Right ventricle myocardium inferior (tissue), 1 donor: ENCODE measurements around the gene PDLIM5. TPM values are rescaled to one million over a fixed set of nuclear protein-coding genes. Genes with fewer than 3 reads are reported as not detected.
"Not testable (repeated sequence)": the region's sequence is repeated elsewhere in the genome, so short reads cannot be mapped to it uniquely, and the experiment has no call there.

Experiments
- ATAC-seq: fragments of 200-7000 bp; cut with Tn5 transposase; one replicate; pipeline ENCODE4 v1.9.1; 2020; ENCODE audit warnings: mild to moderate bottlenecking, moderate library complexity
- DNase-seq: peaks from one replicate; pipeline ENCODE4 v3.0.0; 2021; ENCODE audit errors: missing footprints
- intact Hi-C: fragments of 100-400 bp; cut with DNase I; formaldehyde crosslinking; loops from one replicate; pipeline ENCODE4 v1.11.0; 2022
- total RNA-seq: library from RNA; stranded (reverse); fragmentation: NEBNext Ultra II Directional; extraction: Animal tissue kit (Norgen Biotek cat#: 25700); gene quantifications from one replicate; pipeline ENCODE4 v1.2.1, GENCODE V29; 2021
- donor health status: DM: no; HTN: yes; CAD: no; lungs with severe emphysema.

The PDLIM5 gene
- total RNA-seq, 1 donor from 2014 or later, result 1,145 TPM

DNA sequence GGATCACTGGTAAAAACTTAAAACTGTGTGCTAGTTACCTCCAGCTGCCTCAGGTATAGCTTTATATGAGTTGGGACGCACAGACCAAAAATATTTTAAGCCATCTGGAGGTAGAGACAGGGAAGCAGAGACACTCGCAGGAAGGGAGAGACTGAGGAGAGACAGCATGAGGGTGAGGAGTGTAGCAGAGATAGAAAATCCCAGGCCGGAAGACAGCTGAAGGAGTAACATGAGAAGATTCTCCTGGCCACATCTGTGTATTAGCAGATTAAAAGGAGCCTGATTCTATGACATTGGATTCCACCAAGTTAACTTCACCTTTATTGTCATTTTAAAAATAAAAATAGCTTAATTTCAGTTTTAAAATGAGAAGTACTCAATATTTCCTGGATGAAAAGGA lies 84.3 kb downstream of the PDLIM5 start:
- ATAC-seq, result no peak
- intact Hi-C loops, result no loop called here
- no peak for DNase-seq

DNA sequence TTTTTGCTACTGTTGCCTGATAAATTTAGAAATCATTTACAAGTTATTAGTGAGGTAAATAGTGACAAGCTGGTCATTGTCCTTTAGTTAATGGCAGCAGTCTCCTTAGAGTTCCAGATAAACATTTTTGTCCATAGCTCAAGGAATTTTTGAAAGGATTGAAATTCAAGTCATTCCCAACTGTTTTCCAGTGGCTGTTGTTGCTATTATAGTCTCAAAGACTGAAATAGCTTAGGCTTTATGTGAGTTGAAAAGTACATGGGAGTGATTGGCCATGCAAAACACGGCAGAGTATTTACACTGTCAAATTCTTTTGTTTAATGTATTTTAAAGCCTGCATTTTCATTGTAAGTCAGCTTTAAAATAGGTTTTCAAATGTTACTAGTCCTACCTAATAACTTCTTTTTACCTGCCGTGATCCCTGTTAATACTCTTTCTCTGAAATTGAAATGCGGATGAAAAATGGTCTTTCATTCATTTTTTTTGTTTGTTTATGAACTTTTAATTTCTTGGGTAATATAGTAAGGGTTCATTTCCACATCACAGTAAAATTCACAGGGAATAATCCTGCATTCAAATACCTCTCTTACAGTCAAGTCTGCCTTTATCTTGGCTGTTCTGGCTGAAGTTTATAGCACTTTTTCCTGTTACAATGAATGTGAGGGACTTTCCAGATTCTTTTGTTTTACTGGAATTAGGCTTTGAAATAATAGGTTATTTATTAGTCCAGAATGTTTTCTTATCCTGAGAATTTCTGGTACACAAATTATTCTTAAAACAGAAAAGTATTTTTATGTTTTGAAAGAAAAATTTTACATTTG lies 85.1 kb downstream of the PDLIM5 start:
- ATAC-seq (no peak), DNase-seq (no peak)
- intact Hi-C loops, result no loop called here

DNA sequence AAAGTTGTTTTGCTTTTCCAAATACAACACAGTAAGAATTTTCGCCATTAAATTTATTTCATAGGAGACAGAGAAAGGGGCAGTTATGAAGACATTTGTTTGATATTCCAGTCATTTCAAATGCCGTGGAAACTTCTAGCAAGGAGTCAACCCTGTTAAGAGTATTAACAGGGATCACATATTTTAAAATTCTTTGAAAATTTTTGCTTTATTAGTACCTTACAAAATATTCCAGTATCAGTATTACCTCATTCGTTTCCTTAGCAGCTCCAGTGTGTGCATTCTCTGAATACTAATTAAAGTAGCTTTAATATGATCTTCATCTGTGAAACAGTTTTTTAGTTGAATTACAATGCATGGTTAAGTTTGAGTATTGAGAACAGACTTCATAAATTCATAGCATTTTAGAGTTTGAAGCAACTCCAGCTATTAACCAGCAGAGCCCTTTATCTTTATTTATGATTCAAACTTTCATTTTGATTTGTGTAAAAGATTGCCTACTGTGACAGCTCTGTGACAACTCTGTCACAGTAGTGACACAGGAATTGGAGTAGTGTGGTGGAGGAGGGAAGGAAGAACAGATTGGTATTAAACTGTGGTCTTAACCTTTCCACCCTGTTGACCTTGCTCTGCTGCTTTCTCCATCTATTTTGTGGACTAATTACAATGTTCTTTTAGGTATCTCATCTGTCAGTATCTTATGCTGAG lies 86.3 kb downstream of the PDLIM5 start:
- DNase-seq (no peak), ATAC-seq (no peak)
- intact Hi-C loops, result no loop called here

DNA sequence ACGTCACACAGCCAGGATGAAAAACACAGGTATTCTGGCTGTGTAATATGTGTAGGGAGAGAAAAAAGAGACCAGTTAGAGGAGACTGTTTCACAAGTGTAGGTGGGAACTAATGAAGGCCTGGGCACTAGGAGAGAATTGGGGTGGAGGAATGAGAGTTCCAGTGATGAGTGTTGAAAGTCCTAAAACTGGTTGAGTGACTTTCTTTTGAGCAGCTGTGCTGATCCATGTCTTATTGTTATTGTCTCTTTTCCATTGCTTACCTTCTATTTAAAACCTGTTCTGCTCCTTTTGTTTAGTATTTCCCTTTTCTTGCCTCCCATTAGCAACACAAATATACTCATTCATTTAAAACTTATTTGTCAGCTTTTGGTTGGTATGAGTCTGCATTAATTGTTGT lies 88.7 kb downstream of the PDLIM5 start:
- intact Hi-C loops, result no loop called here
- ATAC-seq, result no peak
- no peak for DNase-seq

DNA sequence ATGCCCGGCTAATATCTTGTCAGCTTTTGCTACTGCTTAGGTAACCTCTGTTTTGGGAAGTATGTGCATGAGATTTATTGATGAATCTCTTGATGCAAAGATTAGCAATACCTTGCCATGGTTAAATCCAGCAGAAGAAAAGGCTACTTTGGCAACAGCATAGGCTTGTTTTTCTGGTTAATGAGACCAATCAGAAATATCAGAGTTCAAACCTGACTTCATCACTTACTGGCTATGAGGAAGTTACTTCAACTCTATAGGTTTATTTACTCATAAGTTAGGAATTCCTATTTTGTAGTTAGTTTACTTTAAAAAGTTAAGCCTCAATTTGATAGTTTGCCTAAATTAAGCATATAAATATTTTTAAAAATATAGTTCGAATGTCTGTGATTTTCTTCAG lies 93.1 kb downstream of the PDLIM5 start:
- no peak for DNase-seq
- ATAC-seq, result no peak
- intact Hi-C loops, result loop anchor here (5.0 kb wide), 1 partner anchor 138 kb away; no protein-coding TSS in a partner anchor

DNA sequence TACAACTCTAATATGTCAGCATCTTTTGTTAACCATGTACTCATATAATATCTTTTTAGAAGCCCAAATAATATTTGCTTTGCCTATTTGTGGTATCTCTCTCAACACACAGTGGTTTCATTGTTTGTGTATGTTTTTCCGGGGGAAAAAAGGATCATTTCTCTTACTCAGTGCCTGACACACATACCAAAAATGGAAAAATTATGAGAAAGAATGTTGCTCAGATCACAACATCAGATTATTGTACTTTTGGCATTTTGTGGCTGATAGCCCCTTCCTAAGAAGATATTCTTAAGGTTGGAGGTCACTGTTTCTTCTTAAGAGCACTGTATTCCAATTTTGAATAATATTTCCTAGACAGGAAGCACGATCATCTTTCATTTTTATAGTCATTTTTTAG lies 93.6 kb downstream of the PDLIM5 start:
- no peak for DNase-seq
- no peak for ATAC-seq

DNA sequence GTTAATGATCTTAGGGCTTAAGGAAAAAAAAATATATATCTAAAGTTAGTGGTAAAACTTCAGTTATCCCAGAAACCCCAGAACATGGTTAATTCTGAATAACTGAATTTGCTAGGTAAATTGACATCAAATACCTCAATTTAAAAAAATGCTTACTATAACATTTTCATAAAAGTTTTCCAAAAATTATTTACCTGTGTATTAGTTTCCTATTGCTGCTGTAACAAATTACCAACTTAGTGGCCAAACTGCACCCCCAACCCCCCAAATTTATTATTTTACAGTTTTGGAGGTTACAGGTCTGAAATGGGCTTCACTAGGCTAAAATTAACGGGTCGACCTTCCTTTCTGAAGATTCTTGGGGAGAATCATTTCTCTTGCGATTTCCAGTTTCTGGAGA lies 95.2 kb downstream of the PDLIM5 start:
- intact Hi-C loops, result loop anchor here (5.0 kb wide), 1 partner anchor 140 kb away; no protein-coding TSS in a partner anchor
- DNase-seq (no peak), ATAC-seq (no peak)

More for the DNA sequence above, 93.6 kb downstream of the PDLIM5 start:
- intact Hi-C loops, result loop anchor here (5.0 kb wide), 1 partner anchor 138 kb away; no protein-coding TSS in a partner anchor

DNA sequence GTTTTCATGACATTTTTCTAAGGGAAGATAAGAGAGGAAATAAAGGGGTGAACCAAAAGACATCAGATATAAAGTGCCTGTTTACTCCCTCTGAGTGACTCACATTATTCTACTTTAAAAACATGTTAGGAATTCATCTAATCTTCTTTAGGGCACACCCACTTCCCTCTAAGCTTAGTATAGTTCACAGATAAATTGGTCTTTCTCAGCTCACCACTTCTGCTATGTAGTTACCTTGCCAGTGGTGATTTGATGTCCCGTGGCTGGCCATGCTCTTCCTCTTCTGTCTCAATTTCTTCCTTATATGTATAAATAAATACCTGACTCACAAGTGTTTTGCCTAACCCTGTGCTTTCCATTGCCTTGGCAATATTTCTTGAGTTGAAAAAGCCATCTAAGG lies 96.8 kb downstream of the PDLIM5 start:
- ATAC-seq (peak; percentile 82), DNase-seq (no peak)
- intact Hi-C loops, result loop anchor here (5.0 kb wide), 1 partner anchor 141 kb away; no protein-coding TSS in a partner anchor

DNA sequence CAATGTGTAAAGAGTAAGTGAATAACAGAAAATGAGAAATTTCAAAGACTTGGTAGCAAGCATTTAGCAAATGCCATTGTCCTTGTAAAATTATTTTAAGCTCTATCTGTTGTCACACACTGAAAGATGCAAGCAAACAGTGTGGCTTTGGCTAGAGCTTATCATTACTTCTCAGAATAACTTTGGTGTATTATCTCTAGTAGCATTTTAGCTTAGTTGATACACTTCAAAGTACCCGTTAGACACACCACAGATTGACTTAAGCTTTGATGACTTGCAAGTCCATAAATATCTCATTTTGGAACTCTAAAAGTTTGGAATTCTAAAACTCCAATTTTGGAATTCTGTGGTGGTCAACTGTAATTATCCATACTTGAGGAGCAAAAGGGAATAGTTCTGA lies 98.6 kb downstream of the PDLIM5 start:
- peak; percentile 45 for ATAC-seq
- intact Hi-C loops, result no loop called here
- no peak for DNase-seq

DNA sequence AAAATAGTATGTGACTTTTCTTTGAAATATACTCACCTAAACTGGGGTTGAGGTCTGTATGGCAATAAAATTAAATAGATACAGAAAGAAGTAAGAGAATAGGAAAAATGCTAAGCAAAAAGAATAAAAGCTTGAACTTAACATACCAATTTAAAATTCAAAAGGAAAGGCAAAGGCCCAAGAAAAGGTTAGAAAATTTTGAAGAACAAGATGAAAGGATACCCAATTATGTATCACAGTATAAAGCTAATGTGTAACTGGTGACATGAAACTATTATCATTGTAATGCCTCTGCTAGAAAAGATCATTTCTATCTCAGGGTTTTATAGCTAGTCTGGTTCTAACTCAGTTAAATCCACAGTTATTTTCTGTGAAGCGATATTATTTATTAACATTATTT lies 99.1 kb downstream of the PDLIM5 start:
- intact Hi-C loops, result no loop called here
- ATAC-seq (no peak), DNase-seq (no peak)

DNA sequence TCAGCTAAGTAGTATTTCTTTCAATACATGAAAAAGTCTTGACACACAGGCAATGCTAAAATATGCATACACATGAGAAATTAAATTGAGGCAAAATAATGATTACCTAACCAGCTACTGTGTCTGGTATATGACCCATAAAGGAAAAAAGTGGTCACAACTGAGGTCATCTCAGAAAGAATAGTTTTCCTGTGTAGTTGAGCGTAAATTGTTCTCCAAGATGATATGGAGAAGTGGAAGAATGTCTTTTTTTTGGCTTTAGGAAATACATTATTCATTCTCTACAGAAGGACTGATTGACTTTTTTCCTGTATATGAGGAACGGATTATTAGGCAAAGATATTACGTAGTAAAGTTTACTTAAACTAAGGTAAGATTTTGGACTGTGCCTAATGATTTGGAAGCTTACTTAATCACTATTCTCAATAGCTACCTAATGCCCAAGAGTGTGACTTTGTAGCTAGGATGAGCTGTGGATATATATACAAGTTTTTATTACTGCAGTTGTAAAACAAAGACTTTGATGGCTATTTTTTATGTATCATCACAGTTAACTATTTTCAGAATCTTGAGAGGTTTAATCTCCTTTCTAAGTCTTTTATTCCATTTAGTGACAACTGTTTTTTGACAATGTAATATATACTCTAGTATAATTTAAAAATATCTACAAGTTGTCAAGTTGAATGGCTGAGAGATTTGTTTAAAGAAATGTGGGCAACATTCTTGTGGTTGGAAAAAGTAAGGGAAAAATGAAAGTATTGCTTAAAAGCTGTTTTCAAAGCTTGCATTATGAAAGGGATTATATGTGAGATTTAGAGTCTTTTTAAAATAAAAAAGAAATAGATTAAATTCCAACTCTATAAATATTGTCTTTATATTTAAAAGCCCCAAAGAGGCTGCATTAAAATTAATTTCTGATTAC lies 100.2 kb downstream of the PDLIM5 start:
- ATAC-seq (no peak), DNase-seq (no peak)
- intact Hi-C loops, result no loop called here

DNA sequence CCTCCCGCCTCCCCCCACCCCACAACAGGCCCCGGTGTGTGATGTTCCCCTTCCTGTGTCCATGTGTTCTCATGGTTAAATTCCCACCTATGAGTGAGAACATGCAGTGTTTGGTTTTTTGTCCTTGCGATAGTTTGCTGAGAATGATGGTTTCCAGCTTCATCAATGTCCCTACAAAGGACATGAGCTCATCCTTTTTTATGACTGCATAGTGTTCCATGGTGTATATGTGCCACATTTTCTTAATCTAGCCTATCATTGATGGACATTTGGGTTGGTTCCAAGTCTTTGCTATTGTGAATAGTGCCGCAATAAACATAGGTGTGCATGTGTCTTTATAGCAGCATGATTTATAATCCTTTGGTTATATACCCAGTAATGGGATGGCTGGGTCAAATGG lies 104.3 kb downstream of the PDLIM5 start:
- ATAC-seq, intact Hi-C loops, DNase-seq: not testable (repeated sequence)

DNA sequence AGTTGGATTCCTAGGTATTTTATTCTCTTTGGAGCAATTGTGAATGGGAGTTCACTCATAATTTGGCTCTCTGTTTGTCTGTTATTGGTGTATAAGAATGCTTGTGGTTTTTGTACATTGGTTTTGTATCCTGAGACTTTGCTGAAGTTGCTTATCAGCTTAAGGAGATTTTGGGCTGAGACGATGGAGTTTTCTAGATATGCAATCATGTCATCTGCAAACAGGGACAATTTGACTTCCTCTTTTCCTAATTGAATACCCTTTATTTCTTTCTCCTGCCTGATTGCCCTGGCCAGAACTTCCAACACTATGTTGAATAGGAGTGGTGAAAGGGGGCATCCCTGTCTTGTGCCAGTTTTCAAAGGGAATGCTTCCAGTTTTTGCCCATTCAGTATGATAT lies 105.9 kb downstream of the PDLIM5 start:
- ATAC-seq, intact Hi-C loops, DNase-seq: not testable (repeated sequence)

DNA sequence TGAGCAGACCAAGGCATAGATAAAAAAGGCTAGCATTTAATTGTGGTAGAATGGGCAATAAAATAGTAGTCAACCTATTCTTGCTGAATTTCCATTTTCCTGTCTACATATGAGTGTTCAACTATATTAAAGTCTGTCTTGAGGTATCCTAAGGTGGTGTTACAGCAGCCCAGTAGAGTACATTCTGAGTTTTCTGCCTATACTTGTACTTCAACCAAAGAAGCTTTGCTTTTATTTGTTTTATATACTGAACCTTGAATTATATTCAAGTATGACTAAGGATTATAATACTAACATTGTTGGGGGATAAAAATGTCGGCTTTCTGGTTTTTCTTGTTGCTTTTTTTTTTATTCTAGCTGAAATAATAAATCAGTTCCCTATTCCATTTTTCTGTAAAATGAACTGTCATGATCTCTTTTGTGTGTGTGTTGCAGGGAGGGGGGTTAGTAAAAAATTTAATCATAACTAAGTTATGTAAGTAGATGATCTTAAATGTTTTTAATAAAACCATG lies 106.7 kb downstream of the PDLIM5 start:
- no peak for ATAC-seq
- intact Hi-C loops, result no loop called here
- DNase-seq, result no peak

DNA sequence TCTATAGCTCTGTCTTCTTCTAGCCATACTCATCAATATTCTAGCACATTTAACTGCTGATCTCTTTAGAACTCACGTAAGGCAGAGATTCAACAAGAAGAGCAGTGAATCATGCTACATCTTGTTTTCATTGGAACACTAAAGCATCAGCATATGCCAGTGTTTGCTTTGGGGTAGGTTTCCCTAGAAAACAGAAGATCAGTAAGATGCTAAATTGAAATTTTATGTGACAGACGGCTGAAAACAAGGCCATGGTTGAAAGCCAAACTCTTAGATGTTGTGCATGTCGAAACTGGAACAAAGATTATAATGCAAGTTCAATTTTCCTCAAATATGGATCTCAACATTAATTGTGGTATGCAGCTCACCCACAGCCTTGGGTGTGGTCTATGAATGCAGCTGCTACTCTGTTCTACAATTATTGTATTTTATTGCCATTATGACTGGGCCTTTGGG lies 107.6 kb downstream of the PDLIM5 start:
- DNase-seq (no peak), ATAC-seq (no peak)
- intact Hi-C loops, result no loop called here

DNA sequence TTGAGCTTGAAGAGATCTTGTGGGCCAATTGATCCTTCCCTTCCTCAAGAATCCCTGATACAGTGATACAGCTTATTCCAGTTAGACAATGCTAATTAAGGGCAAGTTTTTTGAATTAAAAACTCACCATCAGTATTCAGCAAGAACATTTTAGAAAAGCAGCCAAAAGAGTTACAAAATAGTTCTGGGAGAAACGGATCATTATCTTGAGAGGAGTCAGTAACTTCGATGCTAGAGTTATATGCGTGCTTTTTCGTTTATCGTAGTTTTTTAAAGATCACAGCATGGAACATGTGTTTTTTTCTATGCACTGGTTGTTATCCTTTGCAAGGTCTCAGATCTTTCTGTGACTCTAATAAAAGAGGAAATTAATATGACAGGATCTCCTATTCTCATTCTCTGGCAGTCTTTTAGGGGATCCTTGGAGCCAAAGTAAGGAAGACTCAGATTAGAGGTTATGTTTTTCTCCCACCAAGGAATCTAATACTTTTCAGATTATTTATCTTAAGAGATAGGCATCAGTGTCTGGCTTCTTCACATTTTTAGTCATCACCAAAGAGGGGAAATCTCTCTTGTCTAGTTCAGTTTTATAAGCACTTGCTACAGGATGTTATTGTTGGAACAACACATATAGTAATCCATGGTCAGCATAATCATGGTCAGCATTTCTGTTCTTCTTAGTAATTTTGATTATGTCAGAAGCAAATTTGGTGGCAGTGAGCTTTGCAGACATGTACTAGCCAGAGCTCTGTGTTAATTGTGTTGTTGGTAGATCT lies 109.7 kb downstream of the PDLIM5 start:
- intact Hi-C loops, result loop anchor here (5.0 kb wide), 1 partner anchor 109 kb away; the partner anchor contains the start of gene PDLIM5
- peak; percentile 49 for ATAC-seq

DNA sequence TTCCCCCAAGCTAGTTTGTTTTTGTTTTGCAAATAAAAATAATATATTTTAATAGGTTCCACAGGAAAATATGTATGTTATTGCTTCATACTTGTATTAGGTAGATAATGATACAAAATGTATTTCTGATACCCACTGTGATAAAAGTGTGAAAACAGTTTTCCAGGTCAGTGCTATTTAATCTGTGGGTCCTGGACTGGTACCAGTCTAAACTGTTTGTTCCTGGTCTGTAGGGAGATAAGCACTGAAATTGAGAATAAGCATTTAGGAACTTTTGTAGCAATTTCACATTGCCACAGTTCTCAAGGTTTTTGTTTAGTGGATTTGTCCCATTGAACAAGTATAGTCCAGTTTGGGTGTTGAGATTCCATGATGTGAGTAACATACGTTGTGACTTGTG lies 110.5 kb downstream of the PDLIM5 start:
- ATAC-seq, result no peak
- intact Hi-C loops, result loop anchor here (5.0 kb wide), 1 partner anchor 110 kb away; the partner anchor contains the start of gene PDLIM5

More for the DNA sequence above, 109.7 kb downstream of the PDLIM5 start:
- no peak for DNase-seq

DNA sequence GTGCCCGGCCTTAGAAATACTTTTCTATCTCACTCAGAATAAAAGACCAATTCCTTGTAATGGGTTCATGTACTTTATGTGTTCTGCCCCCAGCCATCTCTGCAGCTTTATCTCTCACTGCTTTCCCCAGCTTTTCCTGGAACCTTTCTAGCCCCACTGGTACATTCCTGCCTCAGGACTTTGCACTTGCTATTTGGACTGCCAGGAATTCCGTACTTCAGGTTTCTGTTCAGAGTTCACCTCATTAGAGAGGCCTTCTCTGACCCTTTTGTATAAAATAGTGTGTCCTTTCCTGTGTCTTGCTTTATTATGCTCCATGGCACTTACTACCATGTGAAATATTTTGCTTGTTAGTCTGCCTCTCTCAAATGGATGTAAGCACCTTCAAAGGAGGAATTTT lies 112.5 kb downstream of the PDLIM5 start:
- intact Hi-C loops, result loop anchor here (5.0 kb wide), 1 partner anchor 112 kb away; the partner anchor contains the start of gene PDLIM5
- DNase-seq (no peak), ATAC-seq (no peak)

More for the DNA sequence above, 110.5 kb downstream of the PDLIM5 start:
- no peak for DNase-seq
